HG03103 (cell line): ENCODE data around the gene GIMAP7.

ENCODE experiments used
- ATAC-seq: cut with Tn5 transposase; IDR thresholded peaks from one replicate; pipeline ENCODE4 v1.9.1; 2021; ENCODE audit warnings: low read depth; ENCODE audit not compliant: unreplicated experiment

Gene GIMAP7

GRCh38 chr7:150568714-150569113 is 54.0 kb downstream of the GIMAP7 start:
- ATAC-seq = no peak

GRCh38 chr7:150569245-150569955 is 54.7 kb downstream of the GIMAP7 start:
- no peak for ATAC-seq
